ENCODE results near the gene PPIC. TPM values are rescaled to one million over a fixed set of nuclear protein-coding genes. Genes with fewer than 3 reads are reported as not detected.
"Not testable (repeated sequence)": the region's sequence is repeated elsewhere in the genome, so short reads cannot be mapped to it uniquely, and the experiment has no call there.

The PPIC gene
- total RNA-seq, 1 donor from 2014 or later = 34.3 TPM

- DNase-seq (ENCODE audit: low spot score) = no peak
Measured at GRCh38 chr5:123012321-123012720, 24.2 kb downstream of the PPIC start.

- no peak for DNase-seq (ENCODE audit: low spot score)
Measured at GRCh38 chr5:123007754-123008153, 28.8 kb downstream of the PPIC start.

GRCh38 chr5:123007182-123007581 is 29.3 kb downstream of the PPIC start:
- DNase-seq (ENCODE audit: low spot score) = no peak

GRCh38 chr5:123001808-123002207 is 34.7 kb downstream of the PPIC start:
- no peak for DNase-seq (ENCODE audit: low spot score)

GRCh38 chr5:123000731-123001130 is 35.8 kb downstream of the PPIC start:
- no peak for DNase-seq (ENCODE audit: low spot score)

GRCh38 chr5:122999947-123000563 is 36.5 kb downstream of the PPIC start:
- no peak for DNase-seq (ENCODE audit: low spot score)

GRCh38 chr5:122997294-122997693 is 39.2 kb downstream of the PPIC start:
- no peak for DNase-seq (ENCODE audit: low spot score)

- DNase-seq (ENCODE audit: low spot score) = no peak
Measured at GRCh38 chr5:122996091-122996490, 40.4 kb downstream of the PPIC start.

- DNase-seq (ENCODE audit: low spot score) = no peak
Measured at GRCh38 chr5:122985954-122986721, 50.4 kb downstream of the PPIC start.

- DNase-seq (ENCODE audit: low spot score) = no peak
Measured at GRCh38 chr5:122985006-122985700, 51.4 kb downstream of the PPIC start.

- no peak for DNase-seq (ENCODE audit: low spot score)
Measured at GRCh38 chr5:122984425-122984824, 52.1 kb downstream of the PPIC start.

GRCh38 chr5:122982376-122982775 is 54.1 kb downstream of the PPIC start:
- DNase-seq (ENCODE audit: low spot score) = no peak

GRCh38 chr5:122981846-122982245 is 54.7 kb downstream of the PPIC start:
- no peak for DNase-seq (ENCODE audit: low spot score)

GRCh38 chr5:122978644-122979297 is 57.8 kb downstream of the PPIC start:
- no peak for DNase-seq (ENCODE audit: low spot score)

- DNase-seq (ENCODE audit: low spot score) = no peak
Measured at GRCh38 chr5:122978068-122978467, 58.5 kb downstream of the PPIC start.

GRCh38 chr5:122977319-122977718 is 59.2 kb downstream of the PPIC start:
- DNase-seq (ENCODE audit: low spot score) = no peak

GRCh38 chr5:122974251-122974650 is 62.3 kb downstream of the PPIC start:
- DNase-seq (ENCODE audit: low spot score) = not testable (repeated sequence)

GRCh38 chr5:122973759-122974158 is 62.8 kb downstream of the PPIC start:
- not testable (repeated sequence) for DNase-seq (ENCODE audit: low spot score)

Data from mesenteric fat pad (tissue), 1 donor.